GM06990 (cell line): ENCODE results near the gene DEFB119.

ENCODE experiments used
- DNase-seq: peaks from one replicate; pipeline ENCODE4 v3.0.0-alpha.2; 2011; ENCODE audit not compliant: insufficient read length; ENCODE audit errors: extremely low read depth
- H3K27me3 ChIP-seq: replicated peaks from 2 replicates; pipeline ENCODE4 v1.6.0; 2011; ENCODE audit warnings: low read length; ENCODE audit not compliant: control insufficient read depth, insufficient read depth
- H3K36me3 ChIP-seq: 2 replicates; pipeline ENCODE4 v1.5.1; 2011; ENCODE audit warnings: low read length; ENCODE audit not compliant: control insufficient read depth, insufficient read depth
- H3K4me3 ChIP-seq: replicated peaks from 2 replicates; pipeline ENCODE4 v1.5.1; 2011; ENCODE audit warnings: low read depth, mild to moderate bottlenecking, control low read depth, low read length
- CTCF ChIP-seq: IDR thresholded peaks from 2 replicates; pipeline ENCODE4 v1.5.1; 2011; ENCODE audit warnings: low read length, control low read depth, mild to moderate bottlenecking, inconsistent platforms; ENCODE audit not compliant: insufficient read depth, poor library complexity, severe bottlenecking

The DEFB119 gene

GRCh38 chr20:31415653-31416052 is 25.3 kb upstream of the DEFB119 start:
- Histone ChIP-seq H3K4me3 (no peak overlapping the region), H3K36me3 (no peaks in the 10 kb centered on the region), H3K27me3 (no peaks in the 10 kb centered on the region)
- no peak for DNase-seq
- TF ChIP-seq CTCF: no peak

- no peak for TF ChIP-seq CTCF
- H3K27me3 ChIP-seq: no peaks in the 10 kb centered on the region
- H3K4me3 ChIP-seq: no peak overlapping the region
- no peak for DNase-seq
- no peaks in the 10 kb centered on the region for H3K36me3 ChIP-seq
These were observed 24.0 kb upstream of the DEFB119 start for GRCh38 chr20:31414381-31414780.

GRCh38 chr20:31410011-31410410 is 19.6 kb upstream of the DEFB119 start:
- Histone ChIP-seq H3K27me3 (no peaks in the 10 kb centered on the region), H3K36me3 (no peaks in the 10 kb centered on the region), H3K4me3 (no peak overlapping the region)
- no peak for TF ChIP-seq CTCF
- DNase-seq: no peak

DNA sequence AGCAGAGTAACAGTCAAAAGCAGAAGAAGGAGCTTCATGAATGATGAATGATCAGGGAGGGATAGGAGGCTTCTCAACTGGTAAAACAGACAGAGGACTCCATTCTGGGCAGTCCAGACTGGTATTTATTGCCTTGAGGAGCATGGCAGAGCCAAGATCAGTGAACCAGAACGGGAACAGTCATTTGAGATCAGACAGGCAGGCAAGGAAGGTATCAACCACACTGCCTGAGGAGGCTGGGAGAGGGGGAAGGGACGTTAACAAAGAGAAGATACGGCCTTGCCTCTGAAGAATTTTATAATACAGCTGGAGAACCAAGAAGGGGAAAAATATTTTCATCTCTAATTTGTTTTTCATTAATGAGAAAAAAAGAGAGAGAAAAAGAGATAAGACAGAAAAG is 15.7 kb upstream of the DEFB119 start, which contains the start of gene DEFB121:
Gene DEFB121, minus strand, starts transcription at position 101 of the 400 bp plus-strand sequence. Its CDS starts 63 bp downstream, at position 38.
- H3K27me3 ChIP-seq: no peaks in the 10 kb centered on the region
- no peak for TF ChIP-seq CTCF
- no peak within 1 kb of the TSS for H3K4me3 ChIP-seq
- H3K36me3 ChIP-seq: no peaks in the 10 kb centered on the region
- no peak for DNase-seq

DNA sequence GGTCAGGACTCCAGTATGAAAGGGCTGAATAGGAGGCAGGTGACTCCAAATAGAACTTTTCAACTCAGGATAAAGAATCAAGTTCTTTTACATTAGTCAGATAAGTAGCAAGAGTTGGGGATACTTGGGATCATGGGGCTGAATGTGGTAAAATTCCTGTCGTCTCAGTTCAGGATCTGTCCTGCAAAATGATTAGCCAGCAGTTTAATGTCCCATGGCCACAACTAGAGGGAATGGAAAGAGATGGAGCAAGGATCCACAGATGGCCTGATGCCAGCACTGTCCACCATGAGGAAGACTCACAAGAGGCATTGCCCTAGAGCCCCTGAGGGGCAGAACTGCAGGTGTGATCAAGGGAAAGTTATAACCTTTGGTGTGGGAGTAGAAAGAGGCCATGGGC is 13.5 kb upstream of the DEFB119 start:
- Histone ChIP-seq H3K27me3 (no peaks in the 10 kb centered on the region), H3K4me3 (no peak overlapping the region), H3K36me3 (no peaks in the 10 kb centered on the region)
- no peak for TF ChIP-seq CTCF
- DNase-seq: no peak

GRCh38 chr20:31394900-31395299 is 4.5 kb upstream of the DEFB119 start:
- Histone ChIP-seq H3K36me3 (no peaks in the 10 kb centered on the region), H3K4me3 (no peak overlapping the region), H3K27me3 (no peaks in the 10 kb centered on the region)
- TF ChIP-seq CTCF: no peak
- no peak for DNase-seq
